GM12872 (cell line): ENCODE data around the gene SLC22A31.

ENCODE experiments used
- TF ChIP-seq, protein P1 (sequence below): IDR thresholded peaks from 3 replicates; pipeline ENCODE4 v1.5.1; 2011; ENCODE audit warnings: low read depth, mild to moderate bottlenecking, low read length, moderate library complexity; ENCODE audit not compliant: insufficient read depth

SLC22A31 gene

DNA sequence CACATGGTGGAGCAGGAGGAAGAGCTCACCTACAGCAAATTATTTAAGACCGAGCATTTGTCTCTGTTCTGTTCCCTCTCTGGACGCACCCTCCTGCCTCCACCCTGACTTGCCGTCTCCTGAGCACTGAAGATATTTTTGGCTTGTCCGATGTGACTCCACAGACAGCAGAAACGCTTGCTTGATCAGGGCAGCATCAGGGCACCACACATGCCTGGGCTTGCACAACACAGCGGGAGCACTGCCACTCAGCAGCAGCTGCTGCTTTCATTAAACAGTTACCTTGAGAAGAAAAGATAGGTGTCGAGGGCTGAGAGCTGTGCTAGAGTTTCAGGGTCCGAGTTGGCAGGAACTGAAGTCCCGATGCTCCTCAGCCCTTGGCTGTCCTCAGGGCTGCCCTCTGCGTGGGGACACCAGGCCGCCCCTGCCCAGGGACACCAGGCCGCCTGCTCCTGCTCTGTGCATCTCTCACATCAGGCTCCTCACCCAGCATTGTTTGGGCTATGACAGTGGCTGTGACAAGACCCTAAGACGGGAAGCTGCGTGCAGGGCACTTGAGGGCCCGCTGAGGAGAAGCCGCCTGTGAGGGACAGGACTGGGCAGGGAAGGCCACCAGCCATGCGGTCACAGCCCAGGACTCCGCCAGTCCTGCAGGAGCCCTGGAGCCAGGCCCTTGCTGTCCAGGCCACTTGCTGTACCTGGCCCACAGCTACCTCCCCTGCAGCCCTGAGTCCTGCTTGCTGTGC is 50.1 kb downstream of the SLC22A31 start:
- TF ChIP-seq, protein P1, sequence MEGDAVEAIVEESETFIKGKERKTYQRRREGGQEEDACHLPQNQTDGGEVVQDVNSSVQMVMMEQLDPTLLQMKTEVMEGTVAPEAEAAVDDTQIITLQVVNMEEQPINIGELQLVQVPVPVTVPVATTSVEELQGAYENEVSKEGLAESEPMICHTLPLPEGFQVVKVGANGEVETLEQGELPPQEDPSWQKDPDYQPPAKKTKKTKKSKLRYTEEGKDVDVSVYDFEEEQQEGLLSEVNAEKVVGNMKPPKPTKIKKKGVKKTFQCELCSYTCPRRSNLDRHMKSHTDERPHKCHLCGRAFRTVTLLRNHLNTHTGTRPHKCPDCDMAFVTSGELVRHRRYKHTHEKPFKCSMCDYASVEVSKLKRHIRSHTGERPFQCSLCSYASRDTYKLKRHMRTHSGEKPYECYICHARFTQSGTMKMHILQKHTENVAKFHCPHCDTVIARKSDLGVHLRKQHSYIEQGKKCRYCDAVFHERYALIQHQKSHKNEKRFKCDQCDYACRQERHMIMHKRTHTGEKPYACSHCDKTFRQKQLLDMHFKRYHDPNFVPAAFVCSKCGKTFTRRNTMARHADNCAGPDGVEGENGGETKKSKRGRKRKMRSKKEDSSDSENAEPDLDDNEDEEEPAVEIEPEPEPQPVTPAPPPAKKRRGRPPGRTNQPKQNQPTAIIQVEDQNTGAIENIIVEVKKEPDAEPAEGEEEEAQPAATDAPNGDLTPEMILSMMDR, result no peak

- TF ChIP-seq, protein P1, result no peak
Measured at GRCh38 chr16:89149386-89149785, 51.0 kb downstream of the SLC22A31 start.

DNA sequence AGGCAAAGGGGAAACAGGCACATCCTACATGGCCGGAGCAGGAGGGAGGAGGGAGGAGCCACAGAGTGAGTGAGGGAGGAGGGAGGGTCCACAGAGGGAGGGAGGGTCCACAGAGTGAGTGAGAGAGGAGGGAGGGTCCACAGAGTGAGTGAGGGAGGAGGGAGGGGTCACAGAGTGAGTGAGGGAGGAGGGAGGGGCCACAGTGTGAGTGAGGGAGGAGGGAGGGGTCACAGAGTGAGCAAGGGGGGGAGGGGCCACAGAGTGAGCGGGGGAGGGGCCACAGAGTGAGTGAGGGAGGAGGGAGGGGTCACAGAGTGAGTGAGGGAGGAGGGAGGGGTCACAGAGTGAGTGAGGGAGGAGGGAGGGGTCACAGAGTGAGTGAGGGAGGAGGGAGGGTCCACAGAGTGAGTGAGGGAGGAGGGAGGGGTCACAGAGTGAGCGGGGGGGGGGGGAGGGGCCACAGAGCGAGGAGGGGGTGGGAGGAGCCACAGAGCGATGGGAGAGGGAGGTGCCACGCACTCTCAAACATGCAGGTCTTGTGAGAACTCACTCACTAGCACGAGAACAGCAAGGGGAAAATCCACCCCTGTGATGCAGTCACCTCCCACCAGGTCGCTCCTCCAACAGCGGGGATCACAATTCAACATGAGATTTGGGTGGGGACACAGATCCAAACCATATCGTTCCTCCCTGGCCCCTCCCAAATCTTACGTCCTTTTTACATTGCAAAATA is 53.1 kb downstream of the SLC22A31 start:
- TF ChIP-seq, protein P1, result no peak

- TF ChIP-seq, protein P1, result no peak
Measured at GRCh38 chr16:89146211-89147005, 53.9 kb downstream of the SLC22A31 start.
